ENCODE measurements around the gene ZCCHC24. TPM values are rescaled to one million over a fixed set of nuclear protein-coding genes. Genes with fewer than 3 reads are reported as not detected.

ZCCHC24 gene
- total and polyA plus RNA-seq, 9 donors = 21.6 to 92.1 (median 58.3) TPM

DNA sequence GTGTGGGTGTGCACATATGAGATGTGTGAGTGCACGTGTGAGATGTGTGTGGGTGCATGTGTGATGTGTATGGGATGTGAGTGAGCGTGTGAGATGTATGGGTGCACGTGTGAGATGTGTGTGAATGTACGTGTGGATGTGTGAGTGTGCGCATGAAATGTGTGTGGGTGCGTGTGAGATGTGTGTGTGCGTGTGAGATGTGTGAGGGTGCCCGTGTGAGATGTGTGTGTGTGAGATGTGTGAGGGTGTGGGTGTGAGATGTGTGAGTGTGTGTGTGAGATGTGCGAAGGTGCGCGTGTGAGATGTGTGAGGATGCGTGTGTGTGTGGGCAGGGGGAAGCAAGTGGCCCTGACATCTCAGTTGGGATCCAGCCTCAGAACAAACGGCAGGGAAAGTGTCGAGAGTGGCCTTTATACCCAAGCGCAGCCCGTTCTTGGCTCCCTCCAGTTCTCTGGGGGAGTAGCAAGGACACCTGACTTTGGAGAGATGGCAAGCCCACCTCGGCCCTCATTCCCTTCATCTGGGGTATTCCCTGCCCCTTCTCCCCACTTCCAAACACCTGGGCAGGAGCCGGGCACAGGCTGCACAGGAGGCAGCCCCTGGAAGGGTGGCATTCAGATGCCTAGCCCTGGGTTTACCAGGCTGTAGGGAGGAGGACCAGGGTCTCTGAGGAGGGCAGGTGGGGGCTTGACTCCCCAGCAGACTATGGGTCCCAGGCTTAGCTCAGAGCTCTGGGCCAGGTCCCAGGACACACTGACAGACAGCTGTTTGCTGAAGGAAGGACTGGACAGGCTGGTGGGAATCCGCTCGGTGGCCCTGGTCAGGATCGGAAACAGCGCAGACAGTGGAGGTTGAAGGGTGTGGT lies 66.5 kb downstream of the ZCCHC24 start:
- intact Hi-C loops (cut with DNase I) = loop anchor here in 3 of 4 donors (5.0 to 10.0 kb wide), 5 partner anchors 88 to 846 kb away; no protein-coding TSS in a partner anchor

DNA sequence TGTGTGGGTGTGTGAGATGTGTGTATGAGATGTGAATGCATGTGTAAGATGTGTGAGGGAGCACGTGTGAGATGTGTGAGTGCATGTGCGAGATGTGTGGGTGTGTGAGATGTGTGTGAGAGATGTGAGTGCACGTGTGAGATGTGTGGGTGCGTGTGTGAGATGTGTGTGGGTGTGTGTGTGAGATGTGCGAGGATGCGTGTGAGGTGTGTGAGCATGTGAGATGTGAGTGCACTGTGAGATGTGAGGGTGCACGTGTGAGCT lies 67.1 kb downstream of the ZCCHC24 start:
- no peaks in the 10 kb centered on the region for H3K9me3 ChIP-seq
- H3K4me1 ChIP-seq (ENCODE audit: insufficient read depth) = peaks cover 33% of the 10 kb centered on the region
- no peak overlapping the region for H3K4me3 ChIP-seq
- no peaks in the 10 kb centered on the region for H3K27me3 ChIP-seq
- H3K27ac ChIP-seq = no peak overlapping the region
- no peaks in the 10 kb centered on the region for H3K36me3 ChIP-seq
- intact Hi-C loops (cut with DNase I) = loop anchor here in 3 of 4 donors (5.0 to 10.0 kb wide), 5 partner anchors 89 to 846 kb away; no protein-coding TSS in a partner anchor
- no peak for DNase-seq
- TF ChIP-seq, protein P1, sequence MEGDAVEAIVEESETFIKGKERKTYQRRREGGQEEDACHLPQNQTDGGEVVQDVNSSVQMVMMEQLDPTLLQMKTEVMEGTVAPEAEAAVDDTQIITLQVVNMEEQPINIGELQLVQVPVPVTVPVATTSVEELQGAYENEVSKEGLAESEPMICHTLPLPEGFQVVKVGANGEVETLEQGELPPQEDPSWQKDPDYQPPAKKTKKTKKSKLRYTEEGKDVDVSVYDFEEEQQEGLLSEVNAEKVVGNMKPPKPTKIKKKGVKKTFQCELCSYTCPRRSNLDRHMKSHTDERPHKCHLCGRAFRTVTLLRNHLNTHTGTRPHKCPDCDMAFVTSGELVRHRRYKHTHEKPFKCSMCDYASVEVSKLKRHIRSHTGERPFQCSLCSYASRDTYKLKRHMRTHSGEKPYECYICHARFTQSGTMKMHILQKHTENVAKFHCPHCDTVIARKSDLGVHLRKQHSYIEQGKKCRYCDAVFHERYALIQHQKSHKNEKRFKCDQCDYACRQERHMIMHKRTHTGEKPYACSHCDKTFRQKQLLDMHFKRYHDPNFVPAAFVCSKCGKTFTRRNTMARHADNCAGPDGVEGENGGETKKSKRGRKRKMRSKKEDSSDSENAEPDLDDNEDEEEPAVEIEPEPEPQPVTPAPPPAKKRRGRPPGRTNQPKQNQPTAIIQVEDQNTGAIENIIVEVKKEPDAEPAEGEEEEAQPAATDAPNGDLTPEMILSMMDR (IDR thresholded peaks at IDR 0.05) = no peak
- no peak for TF ChIP-seq POLR2A (IDR thresholded peaks at IDR 0.05)
- TF ChIP-seq EP300 (IDR thresholded peaks at IDR 0.05) = no peak
- 80 to 86% (median 83%) methylated on average over 7 of the region's 7 CpGs for WGBS, 3 donors

More for the DNA sequence above, 66.5 kb downstream of the ZCCHC24 start:
- Histone ChIP-seq H3K9me3 (no peaks in the 10 kb centered on the region), H3K4me1 (ENCODE audit: insufficient read depth) (peaks cover 33% of the 10 kb centered on the region), H3K36me3 (no peaks in the 10 kb centered on the region), H3K27ac (peak overlapping the region in 1 of 2 donors; percentile 67), H3K27me3 (no peaks in the 10 kb centered on the region), H3K4me3 (no peak overlapping the region)
- peak in 3 of 5 donors; percentile 13 to 44 (median 16) for DNase-seq
- TF ChIP-seq EP300 (IDR thresholded peaks at IDR 0.05) (no peak), POLR2A (IDR thresholded peaks at IDR 0.05) (no peak)
- TF ChIP-seq, protein P1 (IDR thresholded peaks at IDR 0.05) = no peak
- WGBS, 3 donors = 61 to 70% (median 69%) methylated on average over 22 of the region's 22 CpGs

GRCh38 chr10:79377557-79378382 lies 67.7 kb downstream of the ZCCHC24 start:
- Histone ChIP-seq H3K27me3 (no peaks in the 10 kb centered on the region), H3K36me3 (no peaks in the 10 kb centered on the region), H3K4me1 (ENCODE audit: insufficient read depth) (peaks cover 33% of the 10 kb centered on the region), H3K9me3 (no peaks in the 10 kb centered on the region), H3K27ac (no peak overlapping the region), H3K4me3 (no peak overlapping the region)
- intact Hi-C loops (cut with DNase I) = loop anchor here in 3 of 4 donors (5.0 to 10.0 kb wide), 5 partner anchors 90 to 847 kb away; no protein-coding TSS in a partner anchor
- DNase-seq = no peak
- TF ChIP-seq EP300 (IDR thresholded peaks at IDR 0.05) = no peak
- no peak for TF ChIP-seq POLR2A (IDR thresholded peaks at IDR 0.05)
- TF ChIP-seq, protein P1 (IDR thresholded peaks at IDR 0.05) = no peak
- 87 to 90% (median 88%) methylated on average over 36 of the region's 36 CpGs for WGBS, 3 donors

DNA sequence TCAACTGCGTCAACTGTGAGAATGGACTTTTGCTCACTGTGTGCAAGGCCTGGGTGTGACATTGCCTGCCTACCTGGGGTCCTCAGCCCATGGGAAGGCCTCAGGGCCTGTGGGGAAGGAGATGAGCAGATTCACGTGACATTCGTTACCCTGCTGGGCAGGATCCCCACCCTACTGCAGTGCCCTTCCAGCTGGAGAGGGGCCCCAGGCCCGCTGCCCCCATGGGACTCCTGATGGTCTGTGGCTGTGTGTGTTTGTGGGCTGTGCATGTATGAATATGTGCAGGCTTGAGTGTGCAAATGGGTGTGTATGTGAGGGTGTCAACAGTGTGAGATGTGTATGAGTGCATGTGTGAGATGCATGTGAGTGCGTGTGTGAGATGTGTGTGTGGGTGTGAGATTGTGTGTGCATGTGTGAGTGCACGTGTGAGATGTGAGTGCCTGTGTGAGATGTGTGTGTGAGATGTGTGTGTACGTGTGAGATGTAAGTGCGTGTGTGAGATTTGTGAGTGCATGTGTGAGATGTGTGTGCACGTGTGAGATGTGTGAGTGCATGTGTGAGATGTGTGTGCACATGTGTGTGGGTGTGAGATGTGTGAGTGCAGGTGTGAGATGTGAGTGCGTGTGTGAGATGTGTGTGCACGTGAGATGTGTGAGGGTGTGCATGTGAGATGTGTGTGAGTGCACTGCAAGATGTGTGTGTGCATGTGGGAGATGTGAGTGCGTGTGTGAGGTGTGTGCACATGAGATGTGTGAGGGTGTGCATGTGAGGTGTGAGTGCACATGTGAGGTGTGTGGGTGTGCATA lies 68.5 kb downstream of the ZCCHC24 start:
- intact Hi-C loops (cut with DNase I) = loop anchor here in 3 of 4 donors (5.0 to 10.0 kb wide), 5 partner anchors 90 to 848 kb away; no protein-coding TSS in a partner anchor
- H3K36me3 ChIP-seq = no peaks in the 10 kb centered on the region

More for the DNA sequence above, 68.5 kb downstream of the ZCCHC24 start:
- Histone ChIP-seq H3K27me3 (no peaks in the 10 kb centered on the region), H3K4me1 (ENCODE audit: insufficient read depth) (peaks cover 29% of the 10 kb centered on the region), H3K9me3 (no peaks in the 10 kb centered on the region), H3K27ac (no peak overlapping the region), H3K4me3 (no peak overlapping the region)
- TF ChIP-seq, protein P1 (IDR thresholded peaks at IDR 0.05) = no peak
- TF ChIP-seq POLR2A (IDR thresholded peaks at IDR 0.05) (no peak), EP300 (IDR thresholded peaks at IDR 0.05) (no peak)
- DNase-seq = no peak
- 91 to 93% (median 92%) methylated on average over 12 of the region's 12 CpGs for WGBS, 3 donors
